ENCODE data around the gene ELAVL1.

DNA sequence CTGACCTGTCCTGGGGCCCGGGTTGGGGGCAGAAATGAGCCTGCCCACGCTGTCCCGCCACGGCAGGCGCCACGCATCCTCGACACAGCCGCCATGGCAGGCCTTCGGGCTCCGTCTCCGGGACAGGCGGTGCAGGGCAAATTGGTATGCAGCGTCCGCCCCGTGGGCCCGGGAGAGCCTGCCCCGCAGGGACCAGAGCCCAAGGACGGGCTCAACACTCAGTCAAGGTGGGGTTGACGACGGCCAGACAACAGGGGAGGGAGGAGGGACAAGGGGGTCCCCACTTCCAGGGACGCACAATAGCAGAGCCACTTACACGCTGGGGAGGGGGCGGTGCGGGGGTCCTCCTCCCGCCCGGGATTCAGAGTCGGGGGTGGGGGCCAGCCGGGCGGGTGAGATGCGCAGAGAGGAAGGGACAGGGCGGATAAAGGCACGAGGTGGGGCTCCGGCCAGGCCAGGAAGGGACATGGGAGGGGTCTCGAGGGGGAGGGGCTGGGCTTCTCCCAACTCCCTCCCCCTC, 80.7 kb downstream of the ELAVL1 start:
- TF ChIP-seq, protein P1, sequence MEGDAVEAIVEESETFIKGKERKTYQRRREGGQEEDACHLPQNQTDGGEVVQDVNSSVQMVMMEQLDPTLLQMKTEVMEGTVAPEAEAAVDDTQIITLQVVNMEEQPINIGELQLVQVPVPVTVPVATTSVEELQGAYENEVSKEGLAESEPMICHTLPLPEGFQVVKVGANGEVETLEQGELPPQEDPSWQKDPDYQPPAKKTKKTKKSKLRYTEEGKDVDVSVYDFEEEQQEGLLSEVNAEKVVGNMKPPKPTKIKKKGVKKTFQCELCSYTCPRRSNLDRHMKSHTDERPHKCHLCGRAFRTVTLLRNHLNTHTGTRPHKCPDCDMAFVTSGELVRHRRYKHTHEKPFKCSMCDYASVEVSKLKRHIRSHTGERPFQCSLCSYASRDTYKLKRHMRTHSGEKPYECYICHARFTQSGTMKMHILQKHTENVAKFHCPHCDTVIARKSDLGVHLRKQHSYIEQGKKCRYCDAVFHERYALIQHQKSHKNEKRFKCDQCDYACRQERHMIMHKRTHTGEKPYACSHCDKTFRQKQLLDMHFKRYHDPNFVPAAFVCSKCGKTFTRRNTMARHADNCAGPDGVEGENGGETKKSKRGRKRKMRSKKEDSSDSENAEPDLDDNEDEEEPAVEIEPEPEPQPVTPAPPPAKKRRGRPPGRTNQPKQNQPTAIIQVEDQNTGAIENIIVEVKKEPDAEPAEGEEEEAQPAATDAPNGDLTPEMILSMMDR (IDR thresholded peaks at IDR 0.05) = no peak
- TF ChIP-seq EZH2 (IDR thresholded peaks at IDR 0.05; ENCODE audit: borderline replicate concordance, insufficient read depth, low read depth, low read length, poor library complexity, severe bottlenecking) = no peak

Data from B cell (primary cell).